HEK293 (cell line): ENCODE data around the gene PPCDC.
A peak's percentile ranks its signal among the peaks of the same experiment; 100 is the strongest.

Experiments
- CTCF ChIA-PET: fragments of 350-600 bp; formaldehyde crosslinking; extraction: SDS; loops from one replicate; lab custom pipeline; 2021; ENCODE audit warnings: antibody characterized with exemption; lab: Yijun Ruan, JAX
- POLR2A ChIA-PET: fragments of 300-600 bp; formaldehyde crosslinking; extraction: SDS; loops from one replicate; lab custom pipeline; 2020; ENCODE audit warnings: antibody characterized with exemption, inconsistent platforms; lab: Yijun Ruan, JAX
- H3K27ac ChIP-seq: fragments of 200-500 bp; sonication (Bioruptor generic); 2 replicates; pipeline ENCODE4 v1.5.1; 2014; ENCODE audit warnings: low read depth, low read length, control low read depth, inconsistent platforms; ENCODE audit errors: extremely low read depth
- H3K36me3 ChIP-seq, 2 experiments: fragments of 200-500 bp in 1 of 2; sonication (Bioruptor generic) in 1 of 2; 1 replicate in 1 of 2; 2 replicates in 1 of 2; pipeline ENCODE4 v1.5.1; 2014 to 2017; ENCODE audit warnings: inconsistent platforms in 2 of 2, low read length in 2 of 2; ENCODE audit not compliant: control insufficient read depth in 2 of 2, insufficient read depth in 1 of 2
- H3K4me1 ChIP-seq: fragments of 200-500 bp; sonication (Bioruptor generic); 2 replicates; pipeline ENCODE4 v1.5.1; 2014; ENCODE audit warnings: mild to moderate bottlenecking, low read length, inconsistent platforms; ENCODE audit not compliant: control insufficient read depth, insufficient read depth
- H3K4me3 ChIP-seq: 2 replicates; pipeline ENCODE4 v1.5.1; 2011; ENCODE audit warnings: low read depth, mild to moderate bottlenecking, control low read depth, low read length, moderate library complexity
- H3K9me3 ChIP-seq: fragments of 200-500 bp; sonication (Bioruptor generic); 2 replicates; pipeline ENCODE4 v1.5.1; 2014; ENCODE audit warnings: low read depth, low read length, inconsistent platforms; ENCODE audit not compliant: control insufficient read depth, insufficient read depth
- GLI2 ChIP-seq: fragments of 450-650 bp; formaldehyde crosslinking; IDR thresholded peaks from 2 replicates; pipeline ENCODE4; 2017; ENCODE audit warnings: missing biosample characterization, missing genetic modification characterization, low read depth, borderline replicate concordance
- HOXD13 ChIP-seq: sonication (generic); formaldehyde crosslinking; IDR thresholded peaks from 2 replicates; pipeline ENCODE4 v1.8.0; 2022; ENCODE audit warnings: missing genetic modification reagents, borderline replicate concordance
- KLF17 ChIP-seq: fragments of 450-650 bp; formaldehyde crosslinking; IDR thresholded peaks from 2 replicates; pipeline ENCODE4 v1.5.1; 2016; ENCODE audit warnings: missing biosample characterization, missing genetic modification characterization
- KLF9 ChIP-seq: fragments of 450-650 bp; formaldehyde crosslinking; IDR thresholded peaks from 2 replicates; pipeline ENCODE4 v1.5.1; 2016; ENCODE audit warnings: missing biosample characterization, missing genetic modification characterization, low read depth
- MEIS1 ChIP-seq: sonication (generic); formaldehyde crosslinking; IDR thresholded peaks from 2 replicates; pipeline ENCODE4 v1.8.1; 2022; ENCODE audit warnings: missing genetic modification reagents, mild to moderate bottlenecking, borderline replicate concordance
- PRDM2 ChIP-seq: fragments of 450-650 bp; formaldehyde crosslinking; IDR thresholded peaks from 2 replicates; pipeline ENCODE4 v1.5.1; 2016; ENCODE audit warnings: missing biosample characterization, missing genetic modification characterization, borderline replicate concordance
- SP7 ChIP-seq: fragments of 450-650 bp; formaldehyde crosslinking; IDR thresholded peaks from 2 replicates; pipeline ENCODE4 v1.5.1; 2016; ENCODE audit warnings: missing biosample characterization, missing genetic modification characterization
- ZBTB10 ChIP-seq: fragments of 450-650 bp; formaldehyde crosslinking; IDR thresholded peaks from 2 replicates; pipeline ENCODE4 v1.5.1; 2016; ENCODE audit warnings: missing biosample characterization, missing genetic modification characterization
- ZFP69B ChIP-seq: fragments of 450-650 bp; formaldehyde crosslinking; IDR thresholded peaks from 2 replicates; pipeline ENCODE4 v1.5.1; 2016; ENCODE audit warnings: missing biosample characterization, missing genetic modification characterization
- ZNF138 ChIP-seq: fragments of 450-650 bp; formaldehyde crosslinking; IDR thresholded peaks from 2 replicates; pipeline ENCODE4 v1.5.1; 2016; ENCODE audit warnings: missing biosample characterization, missing genetic modification characterization, borderline replicate concordance
- ZNF157 ChIP-seq: fragments of 450-650 bp; formaldehyde crosslinking; IDR thresholded peaks from 2 replicates; pipeline ENCODE4 v1.5.1; 2016; ENCODE audit warnings: missing biosample characterization, missing genetic modification characterization
- ZNF211 ChIP-seq: fragments of 450-650 bp; formaldehyde crosslinking; IDR thresholded peaks from 2 replicates; pipeline ENCODE4 v1.5.1; 2016; ENCODE audit warnings: low read depth, missing biosample characterization, missing genetic modification characterization
- ZNF214 ChIP-seq: fragments of 450-650 bp; formaldehyde crosslinking; IDR thresholded peaks from 2 replicates; pipeline ENCODE4 v1.5.1; 2017; ENCODE audit warnings: missing biosample characterization, mild to moderate bottlenecking, missing genetic modification characterization, borderline replicate concordance
- ZNF221 ChIP-seq: fragments of 450-650 bp; formaldehyde crosslinking; IDR thresholded peaks from 2 replicates; pipeline ENCODE4 v1.5.1; 2017; ENCODE audit warnings: missing biosample characterization, missing genetic modification characterization, borderline replicate concordance
- ZNF335 ChIP-seq: fragments of 450-650 bp; formaldehyde crosslinking; conservative IDR thresholded peaks from 2 replicates; pipeline ENCODE4 v1.5.1; 2016; ENCODE audit warnings: missing biosample characterization, missing genetic modification characterization
- ZNF362 ChIP-seq: fragments of 450-650 bp; formaldehyde crosslinking; IDR thresholded peaks from 2 replicates; pipeline ENCODE4 v1.5.1; 2016; ENCODE audit warnings: missing biosample characterization, missing genetic modification characterization
- ZNF423 ChIP-seq: fragments of 450-650 bp; formaldehyde crosslinking; IDR thresholded peaks from 2 replicates; pipeline ENCODE4 v1.5.1; 2016; ENCODE audit warnings: missing biosample characterization, missing genetic modification characterization
- ZNF692 ChIP-seq: fragments of 450-650 bp; formaldehyde crosslinking; IDR thresholded peaks from 2 replicates; pipeline ENCODE4 v1.5.1; 2016; ENCODE audit warnings: missing biosample characterization, missing genetic modification characterization
- ZNF768 ChIP-seq: fragments of 450-650 bp; formaldehyde crosslinking; IDR thresholded peaks from 2 replicates; pipeline ENCODE4 v1.5.1; 2018; ENCODE audit warnings: missing biosample characterization, mild to moderate bottlenecking, missing genetic modification characterization
- ZNF837 ChIP-seq: fragments of 450-650 bp; formaldehyde crosslinking; IDR thresholded peaks from 2 replicates; pipeline ENCODE4 v1.5.1; 2016; ENCODE audit warnings: missing biosample characterization, missing genetic modification characterization
- ZXDB ChIP-seq: fragments of 450-650 bp; formaldehyde crosslinking; IDR thresholded peaks from 2 replicates; pipeline ENCODE4 v1.5.1; 2016; ENCODE audit warnings: missing biosample characterization, missing genetic modification characterization

Gene PPCDC

GRCh38 chr15:75053748-75054125, 30.3 kb downstream of the PPCDC start:
- peak; percentile 86 for TF ChIP-seq ZNF211 (tag by site-specific recombination)
- no peak for TF ChIP-seq KLF17
- H3K9me3 ChIP-seq: no peaks in the 10 kb centered on the region
- peaks cover 0 to 15% of the 10 kb centered on the region in 2 experiments; a peak in 2 of 3 replicates for H3K36me3 ChIP-seq
- CTCF ChIA-PET: interaction anchor here (0.7 to 1.9 kb wide), 4 partner anchors 9 to 254 kb away, joined by 3 to 5 read pairs (median 4); no protein-coding TSS in a partner anchor
- no peak overlapping the region for H3K4me3 ChIP-seq
- H3K4me1 ChIP-seq: peaks cover 5% of the 10 kb centered on the region; the same call in 1 of the 2 replicates
- POLR2A ChIA-PET: interaction anchor here (0.8 kb wide), 1 partner anchor 55 kb away, joined by 3 read pairs; no protein-coding TSS in a partner anchor
- no peak overlapping the region for H3K27ac ChIP-seq

GRCh38 chr15:75054172-75054897, 30.9 kb downstream of the PPCDC start:
- ChIA-PET POLR2A (interaction anchor here (1.0 kb wide), 1 partner anchor 20 kb away, joined by 3 read pairs; no protein-coding TSS in a partner anchor), CTCF (interaction anchor here (0.7 to 1.9 kb wide), 6 partner anchors 8 to 254 kb away, joined by 3 to 5 read pairs (median 3); no protein-coding TSS in a partner anchor)
- no peak overlapping the region for H3K27ac ChIP-seq
- H3K4me1 ChIP-seq: peaks cover 5% of the 10 kb centered on the region; the same call in 1 of the 2 replicates
- H3K36me3 ChIP-seq: peaks cover 0 to 9% of the 10 kb centered on the region in 2 experiments; a peak in 2 of 3 replicates
- H3K9me3 ChIP-seq: no peaks in the 10 kb centered on the region
- no peak overlapping the region for H3K4me3 ChIP-seq
- TF ChIP-seq ZNF138 (tag by site-specific recombination) (no peak), ZNF157 (tag by site-specific recombination) (no peak), MEIS1 (CRISPR knock-in tag) (no peak), ZBTB10 (tag by site-specific recombination) (no peak), HOXD13 (CRISPR knock-in tag) (no peak), ZNF362 (0 out of 2 replicates have a peak, but pooled peaks have one; percentile 9), GLI2 (no peak), ZNF214 (tag by site-specific recombination) (no peak), ZFP69B (tag by site-specific recombination) (no peak), KLF9 (tag by site-specific recombination) (no peak), PRDM2 (tag by site-specific recombination) (no peak), ZXDB (tag by site-specific recombination) (no peak), ZNF837 (tag by site-specific recombination) (no peak), SP7 (tag by site-specific recombination) (peak; percentile 69), ZNF768 (tag by site-specific recombination) (no peak), ZNF692 (tag by site-specific recombination) (no peak), ZNF335 (tag by site-specific recombination) (0 out of 2 replicates have a peak, but pooled peaks have one; percentile 25), ZNF423 (no peak), ZNF221 (tag by site-specific recombination) (no peak)
